ENCODE measurements around the gene UPF3B.
"Not testable (repeated sequence)": the region's sequence is repeated elsewhere in the genome, so short reads cannot be mapped to it uniquely, and the experiment has no call there.

The UPF3B gene

DNA sequence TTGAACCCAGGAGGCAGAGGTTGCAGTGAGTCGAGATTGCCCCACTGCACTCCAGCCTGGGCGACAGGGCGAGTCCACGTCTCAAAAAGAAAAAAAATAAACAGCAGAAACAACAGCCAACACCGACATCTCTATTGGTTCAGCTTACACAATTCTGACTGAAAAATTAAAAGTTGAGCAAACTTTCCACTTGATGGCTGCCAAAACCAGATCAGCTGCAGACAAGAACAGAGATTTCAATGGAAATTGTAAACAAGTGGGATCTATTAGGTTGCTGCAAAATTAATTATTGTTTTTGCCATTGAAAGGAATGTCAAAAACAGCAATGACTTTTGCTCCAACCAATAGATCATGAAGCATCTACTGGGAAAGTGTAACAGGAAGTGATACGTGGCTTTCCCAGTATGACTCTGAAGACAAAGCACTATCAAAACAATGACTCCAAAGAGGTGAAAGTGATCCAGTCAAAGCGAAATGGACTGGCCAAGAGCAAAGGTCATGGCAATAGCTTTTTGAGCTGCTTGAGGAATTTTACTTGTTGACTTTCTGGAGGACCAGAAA, 26.3 kb downstream of the UPF3B start:
- DNase-seq (ENCODE audit: low read depth in 3 of 3): no peak

DNA sequence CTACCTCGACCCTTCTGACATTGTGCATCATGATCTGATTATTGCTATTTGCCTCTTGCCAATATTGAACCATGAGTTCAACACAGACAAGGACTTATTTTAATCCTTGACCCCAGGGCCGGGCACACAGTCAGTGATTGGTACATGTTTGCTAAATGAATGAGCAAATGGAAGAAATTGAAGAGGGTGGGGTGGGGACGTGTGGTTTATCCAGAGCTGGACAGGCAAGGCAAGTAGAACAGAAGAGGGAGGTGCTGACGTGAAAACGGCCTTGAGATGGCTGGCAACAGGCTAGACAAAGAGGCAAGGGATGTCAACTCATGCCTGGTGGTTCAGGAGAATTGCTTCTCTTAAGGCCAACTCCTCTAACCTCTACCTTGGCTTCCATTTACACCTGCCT, 28.5 kb downstream of the UPF3B start:
- not testable (repeated sequence) for DNase-seq (ENCODE audit: low read depth in 3 of 3)

- DNase-seq (ENCODE audit: low read depth in 3 of 3): not testable (repeated sequence)
Observed at GRCh38 chrX:119821703-119822102, 31.1 kb downstream of the UPF3B start.

DNA sequence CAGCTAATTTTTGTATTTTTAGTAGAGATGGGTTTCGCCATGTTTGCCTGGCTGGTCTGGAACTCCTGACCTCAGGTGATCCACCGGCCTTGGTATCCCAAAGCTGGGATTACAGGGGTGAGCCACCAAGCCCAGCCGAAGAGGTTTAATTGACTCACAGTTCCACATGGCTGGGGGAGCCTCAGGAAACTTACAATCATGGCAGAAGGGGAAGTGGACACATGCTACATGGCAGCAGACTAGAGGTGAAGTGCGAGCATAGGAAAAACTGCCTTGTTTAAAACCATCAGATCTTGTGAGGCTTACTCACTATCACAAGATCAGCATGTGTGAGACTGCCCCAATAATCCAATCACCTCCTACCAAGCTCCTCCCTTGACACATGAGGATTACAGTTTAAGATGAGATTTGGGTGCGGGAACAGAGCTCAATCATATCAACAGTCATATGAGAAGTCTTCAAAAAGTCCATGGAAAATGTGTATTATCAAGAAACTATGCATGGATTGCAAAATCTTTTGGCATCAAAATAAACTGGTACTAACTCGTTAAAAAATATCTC, 35.6 kb downstream of the UPF3B start:
- no peak for DNase-seq (ENCODE audit: low read depth in 3 of 3)

DNA sequence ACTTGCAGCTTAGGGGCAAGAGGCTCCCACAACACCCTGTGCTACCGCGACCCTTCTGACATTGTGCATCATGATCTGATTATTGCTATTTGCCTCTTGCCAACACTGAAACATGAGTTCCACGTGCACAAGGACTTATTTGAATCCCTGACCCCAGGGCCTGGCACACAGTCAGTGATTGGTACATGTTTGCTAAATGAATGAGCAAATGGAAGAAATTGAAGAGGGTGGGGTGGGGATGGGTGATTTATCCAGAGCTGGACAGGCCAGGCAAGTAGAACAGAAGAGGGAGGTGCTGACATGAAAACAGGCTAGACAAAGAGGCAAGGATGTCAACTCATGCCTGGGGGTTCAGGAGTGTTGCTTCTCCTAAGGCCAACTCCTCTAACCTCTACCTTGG, 36.5 kb downstream of the UPF3B start:
- no peak for DNase-seq (ENCODE audit: low read depth in 3 of 3)

DNA sequence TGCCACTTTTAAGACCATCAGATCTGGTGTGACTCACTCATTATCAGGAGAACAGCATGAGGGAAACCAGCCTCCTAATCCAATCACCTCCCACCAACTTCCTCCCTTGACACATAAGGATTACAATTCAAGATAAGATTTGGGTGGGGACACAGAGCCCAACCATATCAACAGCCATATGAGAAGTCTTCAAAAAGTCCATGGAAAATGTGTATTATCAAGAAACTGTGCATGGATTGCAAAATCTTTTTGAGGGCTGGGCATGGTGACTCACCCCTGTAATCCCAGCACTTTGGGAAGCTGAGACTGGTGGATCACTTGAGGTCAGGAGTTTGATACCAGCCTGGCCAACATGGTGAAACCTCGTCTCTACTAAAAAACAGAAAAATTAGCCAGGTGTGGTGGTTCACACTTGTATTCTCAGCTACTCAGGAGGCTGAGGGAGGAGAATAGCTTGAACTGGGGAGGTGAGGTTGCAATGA, 43.5 kb downstream of the UPF3B start:
- no peak for DNase-seq (ENCODE audit: low read depth in 3 of 3)

GRCh38 chrX:119808461-119808860, 44.3 kb downstream of the UPF3B start:
- DNase-seq (ENCODE audit: low read depth in 3 of 3): not testable (repeated sequence)

GRCh38 chrX:119802546-119802945, 50.2 kb downstream of the UPF3B start:
- DNase-seq (ENCODE audit: low read depth in 3 of 3): no peak

DNA sequence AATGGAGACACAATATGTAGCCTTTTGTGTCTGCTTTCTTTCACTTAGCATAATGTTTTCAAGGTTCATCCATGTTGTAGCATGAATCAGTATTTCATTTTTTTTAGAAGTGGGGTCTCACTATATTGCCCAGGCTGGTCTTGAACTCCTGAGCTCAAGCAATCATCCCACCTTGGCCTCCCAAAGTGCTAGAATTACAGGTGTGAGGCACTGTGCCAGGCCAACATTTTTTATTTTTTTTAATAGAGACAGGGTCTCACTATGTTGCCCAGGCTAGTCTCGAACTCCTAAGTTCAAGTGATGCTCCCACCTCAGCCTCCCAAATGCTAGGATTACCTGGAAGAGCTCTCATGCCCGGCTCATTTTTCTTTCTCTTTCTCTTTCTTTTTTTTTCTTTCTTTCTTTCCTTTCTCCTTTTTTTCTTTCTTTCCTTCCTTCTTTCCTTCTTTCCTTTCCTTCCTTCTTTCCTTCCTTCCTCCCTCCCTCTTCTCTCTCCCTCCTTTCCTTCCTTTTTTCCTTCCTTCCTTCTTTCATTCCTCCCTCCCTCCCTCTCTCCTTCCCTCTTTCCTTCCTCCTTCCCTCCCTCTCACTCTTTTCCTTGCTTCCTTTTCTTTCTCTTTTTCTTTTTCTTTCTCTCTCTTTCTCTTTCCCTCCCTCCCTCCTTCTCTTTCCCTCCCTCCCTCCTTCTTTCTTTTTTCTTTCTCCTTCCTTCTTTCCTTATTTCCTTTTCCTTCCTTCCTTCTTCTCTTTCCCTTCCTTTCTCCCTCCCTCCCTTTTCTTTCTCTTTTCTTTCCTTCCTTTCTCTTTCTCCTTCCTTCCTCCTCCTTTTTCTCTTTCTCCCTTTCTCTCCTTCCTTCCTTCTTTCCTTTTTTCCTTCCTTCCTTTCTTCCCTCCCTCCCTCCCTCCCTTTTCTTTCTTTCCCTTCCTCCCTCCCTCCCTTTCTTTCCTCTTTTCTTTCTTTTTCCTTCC, 51.2 kb downstream of the UPF3B start:
- DNase-seq (ENCODE audit: low read depth in 3 of 3): no peak

DNA sequence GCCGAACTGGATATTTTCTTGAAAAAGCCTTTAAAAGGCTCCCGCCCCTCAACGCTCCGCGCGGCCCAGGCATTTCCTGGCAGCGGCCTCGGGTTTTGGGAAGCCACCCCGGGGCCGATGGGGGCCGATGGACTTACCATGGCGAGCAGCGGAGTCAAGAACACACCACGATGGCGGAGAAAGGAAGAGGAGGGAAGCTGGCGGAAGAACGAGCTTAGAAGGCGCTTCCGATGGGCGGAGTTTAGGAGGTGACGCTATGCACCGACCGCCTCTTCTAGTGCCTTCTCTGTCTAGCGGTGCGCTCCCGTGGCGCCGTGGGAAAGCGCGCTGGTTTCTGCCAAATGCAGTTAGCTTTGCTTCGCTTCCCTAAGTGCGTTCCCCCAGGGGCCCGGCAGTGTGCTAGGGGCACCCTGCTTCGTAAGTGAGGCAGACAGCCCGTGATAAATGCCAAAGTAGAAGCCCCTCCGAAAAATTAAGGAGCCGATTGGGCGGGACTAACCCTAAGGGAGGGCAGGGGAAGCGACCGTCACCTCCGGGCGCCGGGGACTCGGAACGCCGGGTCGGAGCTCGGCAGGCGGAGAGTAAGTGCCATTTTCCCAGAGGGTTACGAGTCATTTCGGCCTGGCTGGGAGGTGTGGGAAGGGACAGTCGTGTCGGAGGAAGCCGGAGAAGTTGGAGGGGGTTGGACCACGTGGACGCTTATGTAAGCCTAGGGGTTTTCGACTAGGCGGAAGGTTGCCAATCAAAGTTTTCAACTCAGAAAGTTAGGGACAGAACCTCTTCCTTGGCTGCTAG, 61.1 kb downstream of the UPF3B start, which contains the start of gene RPL39:
Gene RPL39 (minus strand): TSS at position 194 of the 795 bp plus-strand sequence. CDS start 54 bp downstream, at position 140.
- DNase-seq (ENCODE audit: low read depth in 3 of 3): peak; percentile 52 to 67 (median 62)

DNA sequence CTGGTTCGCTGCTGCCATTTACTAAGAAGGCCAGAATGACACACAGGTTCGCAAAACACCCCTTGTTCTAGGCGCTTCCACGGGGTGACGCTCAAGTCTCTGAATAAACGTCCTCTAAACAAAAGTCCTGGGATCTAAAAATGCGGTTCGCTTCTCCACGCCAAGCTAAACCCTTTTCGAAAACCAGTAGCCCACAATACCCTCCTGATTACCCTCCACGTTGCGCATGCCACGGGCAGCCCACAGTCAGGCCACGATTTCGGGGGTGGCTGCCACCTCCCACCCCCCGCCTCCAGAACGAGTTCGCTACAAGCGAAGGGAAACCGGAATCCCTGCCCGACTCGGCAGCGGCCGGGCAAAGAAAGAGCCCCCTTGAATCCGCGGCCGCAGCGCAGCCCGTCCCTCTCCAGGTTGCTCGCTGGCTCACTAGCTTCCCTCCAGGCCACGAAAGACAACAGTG, 61.8 kb downstream of the UPF3B start:
- DNase-seq (ENCODE audit: low read depth in 3 of 3): peak in 1 of 3 donors; percentile 30

- peak in 1 of 3 donors; percentile 38 for DNase-seq (ENCODE audit: low read depth in 3 of 3)
Observed at GRCh38 chrX:119784747-119785446, 67.9 kb downstream of the UPF3B start.

Data from stimulated activated CD4-positive, alpha-beta T cell treated with anti-CD3 and anti-CD28 coated beads, TNF-alpha, amount 100 ng/mL, for 48 hours (primary cell).